H7 (cell line): ENCODE measurements around the gene CCT8L2. TPM values are rescaled to one million over a fixed set of nuclear protein-coding genes. Genes with fewer than 3 reads are reported as not detected.
"Not testable (repeated sequence)": the region's sequence is repeated elsewhere in the genome, so short reads cannot be mapped to it uniquely, and the experiment has no call there.

Experiments used
- DNase-seq: peaks from one replicate; pipeline ENCODE4 v3.0.0; 2012
- H3K27me3 ChIP-seq: 2 replicates; pipeline ENCODE4 v1.6.0; 2011; ENCODE audit warnings: mild to moderate bottlenecking, low read length; ENCODE audit not compliant: control insufficient read depth, insufficient read depth
- H3K36me3 ChIP-seq: replicated peaks from 2 replicates; pipeline ENCODE4 v1.5.1; 2011; ENCODE audit warnings: low read length; ENCODE audit not compliant: control insufficient read depth, insufficient read depth
- H3K4me3 ChIP-seq: 2 replicates; pipeline ENCODE4 v1.5.1; 2011; ENCODE audit warnings: low read depth, mild to moderate bottlenecking, control low read depth, low read length, moderate library complexity; ENCODE audit not compliant: insufficient read depth
- total RNA-seq: library from RNA; depleted of rRNA; stranded (reverse); fragments of >200 nt; shearing (Covaris generic); gene quantifications from 2 replicates; pipeline ENCODE4 v1.2.3, GENCODE V29; 2014

The CCT8L2 gene
- total RNA-seq, 1 experiment from 2014 or later = not detected

GRCh38 chr22:16567617-16568424, 24.8 kb downstream of the CCT8L2 start:
- not testable (repeated sequence) for H3K27me3 ChIP-seq, DNase-seq, H3K36me3 ChIP-seq, H3K4me3 ChIP-seq

- not testable (repeated sequence) for H3K27me3 ChIP-seq, H3K4me3 ChIP-seq, DNase-seq, H3K36me3 ChIP-seq
These were observed 26.0 kb downstream of the CCT8L2 start for GRCh38 chr22:16566421-16567151.

- not testable (repeated sequence) for H3K4me3 ChIP-seq, H3K27me3 ChIP-seq, DNase-seq, H3K36me3 ChIP-seq
These were observed 26.8 kb downstream of the CCT8L2 start for GRCh38 chr22:16565585-16566420.

- not testable (repeated sequence) for H3K27me3 ChIP-seq
These were observed 27.6 kb downstream of the CCT8L2 start for GRCh38 chr22:16564837-16565584.

GRCh38 chr22:16563555-16564520, 28.8 kb downstream of the CCT8L2 start:
- no peaks in the 10 kb centered on the region for H3K36me3 ChIP-seq
- no peak for DNase-seq
- H3K27me3 ChIP-seq = no peaks in the 10 kb centered on the region
- H3K4me3 ChIP-seq = no peak overlapping the region

More at GRCh38 chr22:16564837-16565584, 27.6 kb downstream of the CCT8L2 start:
- not testable (repeated sequence) for DNase-seq, H3K36me3 ChIP-seq, H3K4me3 ChIP-seq

- Histone ChIP-seq H3K36me3 (no peaks in the 10 kb centered on the region), H3K27me3 (no peaks in the 10 kb centered on the region), H3K4me3 (no peak overlapping the region)
- DNase-seq = no peak
These were observed 29.7 kb downstream of the CCT8L2 start for GRCh38 chr22:16562711-16563554.

- not testable (repeated sequence) for DNase-seq, H3K27me3 ChIP-seq, H3K4me3 ChIP-seq, H3K36me3 ChIP-seq
These were observed 31.4 kb downstream of the CCT8L2 start for GRCh38 chr22:16561093-16561658.

- H3K4me3 ChIP-seq, DNase-seq, H3K36me3 ChIP-seq, H3K27me3 ChIP-seq: not testable (repeated sequence)
These were observed 32.0 kb downstream of the CCT8L2 start for GRCh38 chr22:16560651-16561050.

GRCh38 chr22:16559996-16560395, 32.6 kb downstream of the CCT8L2 start:
- not testable (repeated sequence) for H3K36me3 ChIP-seq, DNase-seq, H3K4me3 ChIP-seq, H3K27me3 ChIP-seq

GRCh38 chr22:16559056-16559955, 33.3 kb downstream of the CCT8L2 start:
- Histone ChIP-seq H3K36me3 (no peaks in the 10 kb centered on the region), H3K4me3 (no peak overlapping the region), H3K27me3 (no peaks in the 10 kb centered on the region)
- no peak for DNase-seq

- not testable (repeated sequence) for H3K36me3 ChIP-seq, H3K4me3 ChIP-seq, H3K27me3 ChIP-seq, DNase-seq
These were observed 34.1 kb downstream of the CCT8L2 start for GRCh38 chr22:16558376-16558945.
